ENCODE measurements around the gene PPP1R14C.

- no peak for TF ChIP-seq MEF2A (IDR thresholded peaks at IDR 0.05; ENCODE audit: insufficient read depth, low read depth, low read length)
- TF ChIP-seq EGR1 (IDR thresholded peaks at IDR 0.05; ENCODE audit: borderline replicate concordance in 1 of 2, low read depth in 2 of 2, low read length in 2 of 2) = no peak
- TF ChIP-seq EZH2 (IDR thresholded peaks at IDR 0.05; ENCODE audit: borderline replicate concordance, control insufficient read depth, low read depth, low read length) = no peak
- no peak for TF ChIP-seq CBFB (IDR thresholded peaks at IDR 0.05; ENCODE audit: low read depth)
- TF ChIP-seq CTCF (IDR thresholded peaks at IDR 0.05 in 2 of 3, conservative IDR thresholded peaks at IDR 0.05 in 1 of 3; ENCODE audit: control insufficient read depth in 2 of 3, extremely low read depth in 1 of 3, insufficient read depth in 1 of 3, low read depth in 3 of 3, low read length in 3 of 3) = no peak
- no peak for TF ChIP-seq USF1 (IDR thresholded peaks at IDR 0.05; ENCODE audit: borderline replicate concordance, extremely low read length, insufficient read depth, low read depth, low read length)
- TF ChIP-seq TAF1 (IDR thresholded peaks at IDR 0.05; ENCODE audit: borderline replicate concordance, low read depth, low read length) = no peak
- no peak for TF ChIP-seq ETV6 (conservative IDR thresholded peaks at IDR 0.05 in 1 of 2, IDR thresholded peaks at IDR 0.05 in 1 of 2; ENCODE audit: borderline replicate concordance in 1 of 2, low read depth in 1 of 2)
- TF ChIP-seq TCF3 (IDR thresholded peaks at IDR 0.05; ENCODE audit: borderline replicate concordance, insufficient read depth, low read depth, low read length) = no peak
- no peak for TF ChIP-seq ZNF207 (IDR thresholded peaks at IDR 0.05; ENCODE audit: borderline replicate concordance)
- no peak for TF ChIP-seq PML (IDR thresholded peaks at IDR 0.05; ENCODE audit: low read length)
- no peak for TF ChIP-seq CEBPB (IDR thresholded peaks at IDR 0.05; ENCODE audit: borderline replicate concordance in 1 of 2, low read depth in 2 of 2, low read length in 2 of 2)
- no peak for TF ChIP-seq PBX3 (IDR thresholded peaks at IDR 0.05; ENCODE audit: insufficient replicate concordance, low read depth, low read length)
These were observed 51.4 kb downstream of the PPP1R14C start for GRCh38 chr6:150194195-150194594.

Measured in GM12878 (cell line).